Stimulated activated CD8-positive, alpha-beta memory T cell treated with anti-CD3 and anti-CD28 coated beads, Interleukin-4, amount 100 ng/mL, for 24 hours (primary cell): Measurements from ENCODE around the gene PRDM16.
A peak's percentile ranks its signal among the peaks of the same experiment; 100 is the strongest.

ENCODE experiments used
- DNase-seq: peaks from one replicate; pipeline ENCODE4 v3.0.0-alpha.2; 2020; ENCODE audit warnings: low read depth

The PRDM16 gene

DNA sequence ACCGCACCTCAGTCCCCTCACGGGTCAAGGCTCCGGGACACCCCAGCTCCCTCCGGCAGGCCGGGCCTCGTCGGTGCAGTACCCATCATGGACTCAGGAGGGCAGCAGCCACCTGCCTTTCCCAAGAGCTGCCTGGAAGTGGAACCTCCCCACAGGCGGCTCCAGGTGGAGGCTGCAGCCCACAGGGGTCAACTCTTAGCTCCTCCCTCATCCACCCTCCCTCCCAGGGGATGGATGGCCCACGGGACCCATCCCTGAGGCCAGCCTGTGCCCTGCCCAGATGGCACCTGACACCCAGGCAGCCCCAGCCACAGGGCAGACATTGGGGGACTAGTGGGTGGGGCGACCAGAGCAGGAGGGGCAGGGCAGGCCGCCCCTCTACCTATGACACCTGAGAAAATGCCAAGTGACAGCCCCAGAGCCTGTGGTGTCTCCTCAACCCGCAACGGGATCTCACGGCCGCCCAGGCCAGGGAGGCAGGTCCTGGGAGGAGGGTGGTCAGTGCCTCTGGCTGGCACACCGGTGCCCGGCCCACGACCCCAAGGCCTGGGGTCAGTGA, 384.3 kb downstream of the PRDM16 start:
- peak; percentile 57 for DNase-seq

DNA sequence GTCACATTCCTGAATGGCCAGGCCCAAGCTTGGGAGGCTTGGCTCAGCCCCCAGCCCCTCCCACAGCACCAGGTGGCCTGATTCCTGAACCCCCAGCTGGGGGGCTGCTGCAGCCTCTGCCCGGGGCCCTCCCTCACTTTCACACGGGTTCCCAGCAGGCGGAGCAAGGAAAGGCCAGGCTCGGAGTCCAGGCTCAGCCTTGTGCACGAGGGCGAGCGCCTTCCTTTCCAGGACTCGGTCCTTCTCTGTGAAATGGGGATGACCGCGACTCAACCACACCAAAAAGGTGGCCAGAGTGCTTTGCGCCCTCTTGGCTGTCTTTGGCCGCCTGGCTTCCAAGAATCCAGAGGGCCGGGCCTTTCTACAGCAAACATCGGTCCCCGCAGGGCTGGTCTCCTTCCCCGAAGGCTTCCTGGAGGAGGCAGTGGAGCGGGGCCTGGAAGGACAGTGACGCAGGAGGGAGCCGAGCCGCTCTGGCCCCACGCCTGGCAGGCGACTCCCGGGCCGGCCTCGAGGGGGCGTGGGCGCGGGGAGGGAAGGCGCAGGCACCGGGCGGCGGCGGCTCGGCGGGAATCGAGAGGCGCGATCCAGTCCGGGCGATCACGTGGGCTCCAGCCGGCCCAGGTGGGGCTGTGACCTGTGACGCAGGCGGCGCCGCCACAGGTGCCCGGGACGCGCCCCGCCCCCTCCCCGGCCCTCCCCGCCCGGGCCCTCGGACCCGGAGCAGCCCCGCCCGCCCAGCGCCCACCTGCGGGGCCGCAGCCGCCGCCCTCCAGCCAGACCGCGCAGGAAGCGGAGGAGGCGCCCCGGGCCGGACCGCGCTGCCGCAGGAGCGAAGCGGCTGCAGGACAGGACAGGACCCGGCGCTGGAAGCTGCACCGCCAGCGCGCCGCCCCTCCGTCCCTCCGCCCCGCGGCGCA, 385.1 kb downstream of the PRDM16 start, which contains the start of gene ARHGEF16:
Gene ARHGEF16 (plus strand): TSS at position 775 of the 920 bp plus-strand sequence. CDS start 8,420 bp downstream, outside the sequence.
- DNase-seq = no peak

DNA sequence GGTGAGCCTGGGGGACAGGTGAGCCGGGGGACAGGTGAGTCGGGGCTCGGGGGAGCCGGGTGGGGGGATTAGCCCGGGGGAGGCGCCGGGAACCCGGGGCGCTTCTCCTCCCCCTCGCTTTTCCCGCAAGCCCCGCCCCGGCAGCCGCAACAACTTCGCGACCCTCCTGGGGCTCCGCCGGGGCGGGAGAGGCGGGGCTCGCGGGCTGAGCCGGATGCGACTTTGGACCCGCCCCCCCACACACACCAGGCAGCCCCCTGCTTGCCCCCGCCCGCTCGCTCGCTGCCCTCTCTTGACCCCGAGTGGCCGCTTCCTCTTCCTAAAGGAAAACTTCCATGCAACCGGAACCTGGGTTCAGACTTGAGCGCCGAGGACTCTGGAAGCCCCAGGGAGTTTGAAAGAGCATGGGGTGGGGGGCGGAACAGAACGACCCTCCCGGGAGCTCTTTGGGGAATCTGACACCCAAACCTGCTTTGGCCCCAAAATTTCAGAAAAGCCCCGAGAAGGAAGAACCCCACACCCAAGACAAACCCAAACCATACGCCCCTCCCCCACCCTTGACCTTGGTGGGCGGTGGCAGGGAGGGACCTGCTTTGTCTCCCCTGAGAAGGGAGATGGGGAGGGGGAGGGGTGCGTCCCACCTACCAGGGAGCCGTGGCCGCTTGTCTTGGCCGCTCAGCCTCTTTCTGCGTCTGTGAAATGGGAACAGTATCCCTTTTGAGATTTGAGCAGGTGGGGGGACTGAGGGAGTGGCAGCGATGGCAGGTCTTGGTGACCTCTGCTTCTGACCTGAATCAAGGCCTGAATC, 386.0 kb downstream of the PRDM16 start:
- DNase-seq = no peak

DNA sequence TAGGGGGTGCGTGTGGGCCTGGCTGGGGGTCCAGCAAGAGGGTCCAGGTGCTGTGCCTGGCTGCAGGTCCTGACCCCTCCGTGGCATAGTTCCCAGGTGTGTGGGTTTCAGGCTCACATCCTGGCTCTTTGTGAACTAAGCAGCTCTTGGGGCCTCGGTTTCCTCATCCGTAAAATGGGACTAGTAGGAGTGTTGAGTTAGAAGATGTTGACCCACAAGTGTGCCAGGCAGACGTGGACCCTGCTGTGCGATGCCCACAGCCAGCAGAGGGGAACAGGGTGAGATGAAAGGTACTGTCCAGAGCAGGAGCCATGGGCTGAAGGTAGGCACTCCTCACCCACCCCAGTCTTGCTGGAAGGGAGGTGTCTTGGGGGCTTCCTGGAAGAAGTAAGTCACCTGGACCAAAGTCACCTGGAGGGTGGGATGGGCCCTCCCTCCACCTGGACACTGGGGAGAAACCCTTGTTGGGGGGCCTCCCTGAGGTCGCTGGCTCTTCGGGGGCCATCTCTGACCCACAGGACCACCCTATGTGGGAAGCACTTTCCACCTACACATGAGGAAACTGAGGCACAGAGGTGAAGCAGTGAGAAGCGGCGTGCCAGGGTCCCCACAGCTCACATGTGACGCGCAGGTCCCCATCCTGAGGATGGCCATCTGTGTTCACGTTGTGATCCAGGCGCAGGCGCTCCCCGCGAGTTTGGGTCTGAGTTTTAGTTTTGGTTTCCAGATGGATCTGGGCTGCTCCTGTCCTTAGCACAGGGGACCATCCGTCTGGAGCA, 386.9 kb downstream of the PRDM16 start:
- DNase-seq = no peak

DNA sequence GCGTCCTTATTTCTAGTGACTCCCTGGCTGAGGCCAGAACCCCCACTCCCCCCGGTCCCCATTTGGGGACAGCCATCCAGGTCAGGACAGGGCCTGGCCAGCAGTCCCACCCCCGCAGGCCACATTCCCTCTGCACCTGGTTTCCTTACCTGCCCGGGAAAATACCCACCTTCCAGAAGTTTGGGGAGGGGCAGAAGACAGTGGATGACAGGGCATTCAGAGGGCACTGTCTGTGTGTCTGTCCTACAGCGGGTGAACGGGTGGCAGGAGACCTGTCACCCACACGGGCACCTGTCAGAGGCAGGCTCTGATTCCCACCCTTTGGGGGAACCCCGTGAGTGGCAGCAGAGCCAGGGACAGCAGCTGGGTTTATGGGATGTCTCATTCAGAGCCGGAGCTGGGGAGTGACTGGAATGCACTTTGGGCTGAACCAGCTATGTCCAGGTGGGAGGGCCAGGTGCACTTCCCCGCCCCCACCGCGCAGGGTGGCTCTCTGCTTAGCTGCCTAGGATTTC, 387.5 kb downstream of the PRDM16 start:
- DNase-seq = no peak

DNA sequence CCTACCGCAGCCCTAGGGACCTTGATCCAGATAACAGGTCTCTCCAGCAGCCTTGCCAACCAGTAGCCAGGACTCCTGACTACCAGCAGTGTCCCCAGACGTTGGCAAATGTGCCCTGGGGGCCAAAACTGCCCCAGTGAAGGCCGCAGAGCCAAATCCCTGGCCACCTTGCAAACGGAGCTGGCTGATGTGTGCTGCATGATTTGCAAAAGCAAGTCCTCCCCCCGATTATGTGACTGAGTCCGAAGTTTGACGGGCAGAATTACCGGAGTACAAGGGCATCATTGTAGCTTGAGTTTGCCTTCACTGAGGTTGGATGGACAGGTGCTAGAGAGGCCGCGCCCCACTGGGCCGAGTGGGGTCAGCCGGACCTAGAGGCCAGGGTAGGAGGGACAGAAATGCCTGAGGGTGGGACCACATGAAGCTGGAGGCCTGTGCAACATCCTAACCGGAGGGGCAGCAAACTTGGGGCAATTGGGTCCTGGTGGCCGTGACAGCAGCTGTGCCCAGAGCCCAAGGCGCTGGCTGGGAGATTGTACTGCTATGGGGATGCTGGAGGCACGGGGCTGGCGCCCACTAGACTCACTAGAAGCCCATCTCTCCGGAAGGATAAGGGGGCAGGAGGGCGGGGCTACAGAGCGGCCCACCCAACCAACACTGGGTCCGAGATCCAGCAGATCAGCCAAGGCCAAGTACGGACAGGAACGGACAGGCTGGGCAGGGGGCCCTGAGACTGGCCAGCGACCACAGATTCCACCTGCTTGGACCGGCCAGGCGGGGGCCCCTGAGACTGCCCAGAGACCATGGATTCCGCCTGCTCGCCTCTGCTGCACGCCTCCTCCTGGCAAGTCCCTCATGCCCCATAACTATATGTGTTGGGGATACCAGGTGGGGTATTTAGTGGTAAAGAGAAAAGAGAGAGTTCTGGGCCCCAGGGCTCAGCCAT, 388.2 kb downstream of the PRDM16 start:
- no peak for DNase-seq

DNA sequence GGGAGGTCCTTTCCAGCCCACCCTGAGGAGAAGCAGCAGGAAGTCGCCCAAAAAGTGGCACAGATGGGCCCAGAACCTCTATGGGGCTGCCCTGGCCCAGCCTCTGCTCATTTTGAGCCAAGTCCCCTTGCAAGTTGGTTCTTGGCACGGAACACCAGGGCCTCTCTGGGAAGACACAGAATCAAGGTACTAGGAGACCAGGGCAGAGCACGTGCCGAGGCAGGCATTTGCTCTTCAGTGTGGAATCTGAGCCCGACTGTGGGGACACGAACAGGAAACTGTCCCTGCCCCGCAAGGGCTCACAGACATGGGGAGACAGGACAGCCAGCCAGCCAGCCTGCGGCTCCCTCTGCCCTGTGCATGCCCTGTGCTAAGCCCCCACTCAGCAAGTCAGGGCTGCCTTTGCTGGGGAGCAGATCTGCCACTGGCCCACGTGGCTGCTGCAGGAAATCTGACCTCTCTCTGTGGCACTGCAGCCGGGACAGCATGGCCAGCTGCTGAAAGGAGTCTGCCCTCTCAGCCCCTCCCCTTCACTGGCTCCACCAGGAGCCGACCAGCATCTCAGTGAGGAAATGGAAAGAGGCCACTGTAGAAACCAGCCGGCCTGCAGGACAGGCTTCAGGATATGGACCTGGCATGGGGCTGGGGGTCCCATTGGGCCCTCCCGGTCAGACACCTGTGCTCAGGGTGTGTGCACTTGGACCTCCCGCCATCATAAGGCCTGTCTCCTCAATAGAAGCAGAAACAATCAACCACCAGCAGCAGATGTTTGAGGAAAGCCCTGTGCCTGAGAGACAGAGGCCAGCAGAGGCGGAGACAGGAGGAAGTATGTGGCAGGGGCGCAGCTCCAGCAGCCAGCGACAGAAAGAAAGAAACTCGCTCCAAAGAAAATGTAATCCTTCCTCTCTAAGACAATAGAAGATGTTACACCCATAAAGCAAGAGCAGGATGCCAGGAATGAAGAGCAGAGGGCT, 389.2 kb downstream of the PRDM16 start:
- no peak for DNase-seq

DNA sequence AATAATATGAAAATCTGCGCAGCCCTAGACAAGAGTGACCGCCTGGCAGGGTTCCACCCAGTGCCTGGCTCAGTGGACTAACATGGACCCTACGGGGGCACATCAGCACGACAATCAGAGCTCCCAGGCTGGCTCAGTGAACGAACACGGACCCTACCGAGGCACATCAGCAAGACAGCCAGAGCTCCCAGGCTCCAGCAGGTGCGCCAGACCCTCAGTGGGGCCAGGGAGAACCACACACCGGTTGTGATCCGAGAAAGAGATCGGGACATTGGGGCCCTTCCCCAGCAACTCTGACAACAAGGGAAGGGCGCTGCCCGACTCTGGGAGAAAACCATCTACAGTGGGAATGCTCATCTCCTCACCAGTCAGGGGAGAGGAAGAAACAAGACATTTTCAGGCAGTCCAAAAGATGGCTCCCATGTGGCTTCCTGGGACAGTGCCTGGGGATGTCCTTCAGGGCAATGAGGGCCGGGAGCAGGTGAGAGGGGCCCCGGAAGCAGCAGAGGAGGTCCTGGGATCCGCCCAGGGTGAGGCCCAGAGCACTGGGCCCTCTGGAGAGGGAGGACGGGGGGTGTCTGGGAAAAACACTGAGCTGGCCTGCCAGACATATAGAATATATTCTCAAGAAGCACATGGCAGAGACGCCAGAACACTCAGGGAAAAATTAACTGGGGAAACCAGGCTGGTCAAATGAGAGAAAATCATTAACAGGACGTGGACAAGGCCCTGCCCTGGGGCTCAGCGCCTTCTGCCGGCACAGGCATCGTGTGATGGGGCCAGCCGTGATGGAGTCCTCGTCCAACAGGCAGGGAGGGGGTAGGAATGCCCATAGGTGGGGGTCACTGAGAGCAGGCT, 390.3 kb downstream of the PRDM16 start:
- DNase-seq = no peak

DNA sequence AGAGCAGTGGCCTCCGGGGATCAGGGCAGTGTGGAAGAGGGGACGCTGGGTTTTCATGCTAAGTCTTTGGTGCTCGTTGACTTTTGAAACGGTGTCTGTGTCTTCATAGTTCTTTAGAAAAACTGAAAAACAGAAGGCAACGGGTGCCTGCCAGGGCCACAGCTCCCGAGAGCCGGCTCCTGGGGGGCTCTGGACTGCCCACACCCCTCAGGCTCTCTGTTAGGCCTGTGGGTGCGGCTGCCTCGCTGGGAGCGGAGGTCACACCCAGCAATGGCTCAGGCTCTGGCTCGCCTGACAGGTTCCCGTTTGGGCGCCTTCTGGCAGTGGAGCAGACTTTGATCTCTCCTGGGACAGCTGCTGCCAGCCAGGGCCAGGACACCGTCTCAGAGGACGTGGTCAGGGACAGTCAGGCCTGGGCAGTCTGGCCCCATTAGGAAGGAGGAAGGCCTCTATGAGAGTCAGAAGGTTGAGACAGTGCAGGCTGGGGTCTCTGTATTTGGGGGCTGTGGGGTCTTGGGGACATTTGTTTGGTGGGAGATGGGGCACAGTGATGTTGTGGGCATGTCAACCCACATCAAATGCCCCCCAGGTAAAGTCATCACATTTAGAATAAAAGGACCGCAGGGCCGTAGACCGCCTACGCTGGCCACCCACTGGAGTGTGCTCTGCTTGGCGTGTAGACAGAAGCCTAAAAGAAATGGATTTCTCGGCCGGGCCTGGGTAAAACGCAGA, 391.1 kb downstream of the PRDM16 start:
- no peak for DNase-seq

DNA sequence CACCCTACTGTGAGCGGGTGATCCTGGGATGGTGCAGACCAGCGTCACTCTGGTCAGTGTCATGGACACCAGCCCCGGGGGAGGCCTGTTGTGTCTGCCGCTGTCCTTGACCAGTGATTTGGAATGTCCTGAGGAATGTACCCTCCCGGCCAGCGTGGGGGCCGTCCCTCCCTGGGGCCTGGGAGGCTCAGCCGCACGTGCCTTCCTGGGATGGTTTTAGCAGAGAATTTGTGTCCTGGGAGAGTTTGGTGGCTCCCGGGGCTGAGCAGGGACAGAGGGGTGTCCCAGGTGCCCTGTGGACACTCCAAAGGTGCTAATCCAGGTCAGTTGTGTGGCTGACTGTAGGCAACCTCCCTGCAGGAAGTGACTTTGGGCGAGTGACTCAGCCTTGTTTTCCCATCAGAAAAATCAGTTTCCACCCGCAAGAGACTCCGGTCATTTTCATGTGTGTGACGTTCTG, 391.7 kb downstream of the PRDM16 start:
- DNase-seq = no peak

DNA sequence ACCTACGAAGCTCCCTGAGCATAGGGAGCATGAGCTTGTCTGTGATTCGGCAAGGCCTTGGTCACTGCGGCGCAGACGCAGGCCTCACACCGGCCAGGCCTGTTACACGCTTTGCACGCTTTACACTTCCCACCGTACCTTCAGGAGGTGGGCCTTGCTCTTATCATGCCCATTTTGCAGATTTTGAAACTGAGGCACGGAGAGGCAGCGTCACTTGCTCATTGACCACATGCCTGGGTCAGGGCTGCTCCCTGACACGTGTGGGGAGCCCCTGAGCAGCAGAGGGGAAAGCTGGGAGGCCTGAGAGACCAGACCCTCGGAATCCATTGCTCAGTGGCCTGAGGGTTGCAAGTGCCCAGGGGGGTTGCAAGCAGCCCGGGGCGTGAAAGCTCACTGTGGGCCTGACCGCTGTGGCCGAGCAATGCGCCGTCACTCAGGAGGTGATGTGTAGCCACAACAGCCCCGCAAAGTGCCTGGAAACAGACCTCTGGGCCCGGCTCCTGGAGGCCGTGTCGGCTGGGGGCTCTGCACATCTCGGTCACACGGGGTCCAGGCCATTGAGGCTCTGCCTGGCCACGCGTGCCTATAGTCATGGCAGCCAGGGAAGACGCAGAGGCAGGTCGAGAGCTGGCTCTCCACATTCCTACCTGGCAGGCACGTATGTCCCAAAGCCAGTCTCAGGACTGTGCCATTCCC, 392.4 kb downstream of the PRDM16 start:
- no peak for DNase-seq

DNA sequence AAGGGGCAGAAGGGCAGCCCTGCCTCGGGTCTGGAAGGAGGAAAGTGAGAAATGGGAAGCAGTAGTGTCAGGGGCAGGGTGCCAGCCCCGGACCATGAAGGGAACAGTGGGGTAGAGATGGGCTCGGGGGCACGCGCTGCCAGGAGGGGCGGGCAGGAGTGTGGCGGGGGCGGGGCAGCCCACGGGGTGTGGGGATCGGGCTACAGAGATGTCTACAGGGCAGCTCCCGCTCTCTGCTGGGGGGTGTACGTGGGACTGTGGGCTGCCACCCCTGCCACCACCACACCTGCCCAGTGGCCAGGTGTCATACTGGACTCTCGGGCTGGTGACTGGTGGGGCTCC, 392.9 kb downstream of the PRDM16 start:
- no peak for DNase-seq

DNA sequence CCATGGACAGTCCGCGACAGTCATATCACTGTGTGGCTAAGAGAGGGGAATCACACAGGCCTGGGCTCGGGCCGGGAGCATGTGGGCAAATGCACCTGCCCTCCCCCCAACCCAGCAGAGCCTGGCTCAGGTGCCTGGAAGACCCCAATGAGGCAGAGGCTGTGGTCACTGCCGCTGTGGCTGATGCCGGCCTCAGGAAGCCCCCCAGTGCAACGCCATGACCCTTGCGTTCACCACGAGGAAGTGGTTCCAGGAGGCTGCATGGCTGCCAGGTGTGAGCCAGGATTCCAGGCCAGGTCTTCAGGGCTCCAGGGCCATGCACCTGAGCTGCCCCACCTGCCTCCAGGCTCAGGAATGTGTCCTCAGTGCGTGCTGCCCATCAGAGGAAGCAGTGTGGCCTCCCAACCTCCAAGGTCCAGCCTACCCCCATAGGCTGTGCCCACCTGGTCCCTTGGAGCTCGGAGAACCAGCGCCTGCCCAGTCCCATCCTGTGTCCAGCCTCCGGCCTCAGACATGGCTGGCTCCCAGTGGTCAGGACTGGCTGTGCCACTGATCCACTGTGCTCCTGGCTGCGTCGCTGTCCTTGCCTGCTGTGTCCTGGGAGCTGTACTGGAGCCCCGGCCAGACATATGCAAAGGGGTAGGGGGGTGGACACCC, 393.5 kb downstream of the PRDM16 start:
- no peak for DNase-seq

DNA sequence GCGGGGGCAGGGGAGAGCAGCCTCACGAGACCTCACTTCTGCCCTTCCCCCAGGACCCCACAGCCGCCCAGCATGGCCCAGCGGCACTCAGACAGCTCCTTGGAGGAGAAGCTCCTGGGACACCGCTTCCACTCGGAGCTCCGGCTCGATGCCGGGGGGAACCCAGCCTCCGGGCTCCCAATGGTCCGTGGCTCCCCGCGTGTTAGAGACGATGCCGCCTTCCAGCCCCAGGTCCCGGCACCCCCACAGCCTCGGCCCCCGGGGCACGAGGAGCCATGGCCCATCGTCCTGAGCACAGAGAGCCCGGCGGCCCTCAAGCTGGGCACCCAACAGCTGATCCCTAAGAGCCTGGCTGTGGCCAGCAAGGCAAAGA, 394.0 kb downstream of the PRDM16 start:
- no peak for DNase-seq

DNA sequence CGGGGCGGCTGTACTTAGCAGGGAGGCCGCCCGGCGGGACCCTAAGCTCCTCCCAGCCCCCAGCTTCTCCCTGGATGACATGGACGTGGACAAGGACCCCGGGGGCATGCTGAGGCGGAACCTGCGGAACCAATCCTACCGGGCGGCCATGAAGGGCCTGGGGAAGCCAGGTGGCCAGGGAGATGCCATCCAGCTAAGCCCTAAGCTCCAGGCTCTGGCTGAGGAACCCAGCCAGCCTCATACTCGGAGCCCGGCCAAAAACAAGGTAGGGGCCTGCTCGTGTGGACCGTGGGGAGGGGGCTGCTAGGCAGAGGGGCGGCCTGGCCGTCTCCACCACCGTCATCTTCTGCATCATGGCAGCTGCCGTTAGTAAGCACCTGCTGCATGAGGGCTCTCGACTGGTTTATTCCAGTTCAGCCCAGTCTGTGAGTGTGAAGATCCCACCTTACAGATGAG, 394.4 kb downstream of the PRDM16 start:
- no peak for DNase-seq

DNA sequence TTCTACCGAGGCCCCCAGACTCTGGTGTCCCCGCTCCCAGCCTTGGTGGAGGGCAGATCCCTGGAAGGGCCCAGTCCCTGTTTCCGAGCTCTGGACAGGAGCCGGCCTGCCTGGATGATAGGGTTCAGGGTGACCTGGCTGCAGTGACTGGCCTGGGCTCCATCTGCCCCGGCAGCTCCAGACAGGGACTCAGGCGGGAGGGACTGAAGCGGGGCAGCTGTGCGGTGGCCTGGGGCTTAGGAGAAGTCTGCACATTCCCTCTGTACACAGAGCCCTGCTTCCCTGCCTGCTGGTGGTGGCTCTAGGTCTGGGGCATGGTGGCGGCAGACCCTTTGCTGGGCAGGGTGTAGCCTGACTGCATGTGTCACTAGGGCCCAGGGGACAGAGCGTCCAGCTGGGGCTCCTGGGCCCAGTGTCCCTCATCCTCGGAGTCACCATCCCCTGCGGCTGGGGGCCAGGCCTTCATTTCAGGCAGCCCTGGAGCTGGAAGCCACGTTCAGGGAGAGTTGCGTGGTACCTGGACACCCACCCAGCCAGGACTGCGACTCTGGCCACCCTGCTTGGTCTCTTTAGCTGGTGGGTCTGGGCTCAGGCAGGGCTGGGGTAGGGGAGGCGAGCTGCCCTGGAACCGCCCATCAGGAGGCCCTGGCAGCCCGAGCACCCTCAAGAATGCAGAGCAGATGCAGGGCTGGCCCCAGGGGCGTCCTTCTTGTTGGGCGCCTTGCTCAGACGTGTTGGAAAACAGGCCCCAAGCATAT, 395.1 kb downstream of the PRDM16 start:
- no peak for DNase-seq
